Activated T-helper 1 cell treated with anti-CD3 and anti-CD28 coated beads, Interleukin-2, amount 50 U/mL, for 16 hours (primary cell): ENCODE data around the gene TSPAN32.
"Not testable (repeated sequence)": the region's sequence is repeated elsewhere in the genome, so short reads cannot be mapped to it uniquely, and the experiment has no call there.

Experiments
- DNase-seq, 2 donors: peaks; one replicate each; pipeline ENCODE4 v3.0.0-alpha.2; 2020; ENCODE audit warnings: low read depth in 1 of 2, low spot score in 1 of 2

Gene TSPAN32

DNA sequence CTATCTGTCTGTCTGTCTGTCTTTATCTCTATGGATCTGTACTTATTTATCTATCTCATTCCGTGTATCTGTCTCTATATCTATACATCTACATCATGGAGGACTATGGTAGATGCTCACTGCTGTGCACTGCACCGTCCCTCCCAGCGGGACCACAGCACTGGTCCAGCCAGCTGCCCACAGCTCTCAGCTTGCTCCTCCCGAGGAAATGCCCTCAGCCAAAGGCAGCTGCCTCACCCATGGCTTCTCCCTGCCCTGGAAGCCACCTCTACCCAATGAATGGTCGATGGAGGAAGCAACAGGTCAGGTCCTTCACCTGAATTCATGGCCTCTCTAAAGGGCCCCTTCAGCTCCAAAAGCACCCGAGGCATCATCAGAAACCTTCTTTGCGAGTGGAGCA is 60.6 kb downstream of the TSPAN32 start:
- DNase-seq: no peak

DNA sequence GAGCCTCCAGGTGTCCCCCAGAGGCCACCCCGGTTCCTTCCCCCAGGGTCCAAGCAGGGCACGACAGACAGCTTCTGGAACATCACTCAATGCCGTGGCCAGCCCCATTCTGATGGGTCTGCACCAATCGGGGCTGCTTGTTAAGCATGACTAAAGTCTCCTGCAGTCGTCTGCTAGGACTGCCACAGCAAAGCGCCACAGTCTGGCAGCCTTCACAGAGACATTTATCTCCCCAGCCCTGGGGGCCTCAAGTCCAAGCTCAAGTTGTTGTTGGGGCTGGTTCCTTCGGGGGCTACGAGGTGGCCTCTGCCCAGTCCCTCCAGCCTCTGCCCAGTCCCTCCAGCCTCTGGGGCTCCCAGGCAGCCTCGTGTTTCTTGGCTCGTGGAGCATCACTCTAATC is 61.3 kb downstream of the TSPAN32 start:
- no peak for DNase-seq

DNA sequence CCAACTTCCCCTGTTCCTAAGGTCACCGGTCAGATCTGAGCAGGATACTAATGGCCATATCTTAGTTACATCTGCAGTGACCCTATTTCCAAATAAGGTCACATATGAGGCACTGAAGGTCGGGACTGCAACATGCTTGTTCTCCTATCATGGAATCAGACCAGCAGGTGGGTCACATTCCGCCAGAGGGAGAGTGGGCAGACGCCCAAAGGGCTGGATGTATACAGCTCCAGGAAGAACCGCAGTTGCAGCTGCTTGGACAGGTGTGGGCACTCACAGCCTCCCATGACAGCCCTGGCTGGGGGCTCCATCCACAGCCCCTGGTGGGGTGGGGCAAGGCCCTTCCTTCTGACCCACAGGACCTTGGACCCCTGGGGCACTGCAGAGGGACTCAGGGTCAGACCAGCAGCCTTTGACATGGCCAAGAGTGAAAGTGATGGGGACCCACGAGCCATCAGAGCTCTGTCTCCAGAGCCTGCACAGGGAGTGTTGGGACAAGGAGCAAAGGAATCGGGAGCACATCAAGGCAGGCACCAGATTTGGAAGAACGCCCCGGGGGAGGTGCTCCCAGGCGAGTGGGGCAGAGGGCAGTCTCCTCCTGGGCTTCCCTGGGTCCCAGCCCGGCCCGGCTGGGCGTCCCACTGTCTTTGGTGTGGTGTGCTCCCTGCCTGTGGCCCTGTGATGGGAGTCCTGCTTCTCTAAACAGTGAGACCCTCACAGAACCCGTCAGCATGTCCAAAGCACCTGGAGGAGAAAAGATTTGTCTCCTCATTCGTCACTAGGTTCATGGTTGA is 62.0 kb downstream of the TSPAN32 start:
- no peak for DNase-seq

DNA sequence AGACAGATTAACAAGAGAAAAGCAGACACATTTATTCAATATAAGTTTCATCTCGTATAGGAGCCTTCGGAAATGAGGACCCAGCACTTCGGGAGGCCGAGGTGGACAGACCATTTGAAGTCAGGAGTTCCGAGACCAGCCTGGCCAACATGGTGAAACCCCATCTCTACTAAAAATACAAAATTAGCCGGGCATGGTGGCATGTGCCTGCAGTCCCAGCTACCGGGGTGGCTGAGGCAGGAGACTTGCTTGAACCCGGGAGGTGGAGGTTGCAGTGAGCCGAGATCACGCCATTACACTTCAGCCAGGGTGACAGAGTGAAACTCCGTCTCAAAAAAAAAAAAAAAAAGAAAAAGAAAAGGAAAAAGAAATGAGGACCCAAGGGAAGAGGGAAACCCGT is 62.6 kb downstream of the TSPAN32 start:
- not testable (repeated sequence) for DNase-seq

DNA sequence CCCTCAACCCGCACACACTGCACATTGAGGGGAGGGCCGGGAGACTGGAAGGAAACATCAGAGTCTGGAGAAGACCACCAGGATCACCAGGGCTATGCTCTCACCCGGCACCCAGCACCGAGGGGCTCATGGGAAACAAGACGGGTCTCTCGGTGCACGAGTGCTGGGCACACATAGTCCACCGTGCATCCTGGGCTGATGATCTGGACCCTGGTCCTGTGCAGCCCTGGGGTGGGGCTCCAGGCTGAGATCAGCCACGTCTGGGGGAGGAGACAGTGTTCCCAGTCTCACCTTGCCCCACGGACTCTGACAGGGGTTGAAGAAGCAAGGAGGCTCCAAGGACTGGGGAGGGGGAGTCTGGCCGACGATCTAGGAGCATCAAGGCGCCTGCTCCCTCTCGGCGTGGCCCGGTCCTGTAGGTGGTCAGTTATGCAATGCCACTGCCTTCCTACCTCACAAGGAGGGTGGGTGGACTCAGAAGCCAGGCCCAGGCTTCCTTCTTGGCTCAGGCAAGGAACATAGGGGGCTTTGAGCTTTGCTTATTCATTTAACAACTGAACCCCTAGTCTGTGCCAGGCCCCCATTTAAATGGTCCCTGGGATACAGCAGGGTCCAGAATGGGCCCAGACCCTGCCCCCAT is 63.9 kb downstream of the TSPAN32 start:
- DNase-seq: no peak

DNA sequence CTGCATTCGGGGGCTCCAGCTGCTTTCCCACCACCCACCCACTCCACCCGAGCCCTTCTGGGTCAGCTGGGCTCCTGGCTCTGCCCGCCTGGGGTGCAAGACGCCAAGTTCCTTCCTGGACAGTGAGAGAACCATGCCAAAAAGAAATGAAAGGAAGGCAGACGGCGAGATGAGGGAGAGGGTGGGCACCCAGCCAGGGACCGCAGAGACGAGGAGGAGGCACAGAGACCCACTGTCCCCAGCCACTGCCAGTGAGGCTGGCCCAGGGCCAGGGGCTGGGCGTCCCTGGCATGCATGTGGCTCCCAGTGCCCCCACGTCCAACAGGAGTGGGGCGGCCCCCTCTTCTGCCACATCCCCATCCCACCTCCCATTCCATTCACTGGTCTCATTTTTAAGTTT is 64.5 kb downstream of the TSPAN32 start:
- DNase-seq: no peak

DNA sequence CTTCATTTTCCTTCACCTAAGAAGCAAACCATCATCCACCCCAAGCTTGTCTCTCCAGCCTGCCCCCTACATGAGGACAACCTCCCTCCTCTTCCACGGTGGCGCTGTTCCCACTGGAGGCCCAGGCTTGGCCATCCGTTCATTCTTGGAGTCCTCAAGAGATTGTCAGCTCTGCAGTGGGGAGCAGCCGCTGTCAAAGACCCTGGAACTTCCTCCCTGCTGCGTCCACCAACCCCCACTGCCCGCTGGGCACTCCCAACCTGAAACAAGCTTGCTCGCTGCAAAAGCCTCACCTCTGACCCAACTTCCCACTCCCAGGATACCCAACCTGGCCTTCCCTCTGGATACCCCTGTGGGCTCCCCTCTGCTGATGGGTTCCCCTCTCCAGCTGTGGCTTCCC is 64.9 kb downstream of the TSPAN32 start:
- DNase-seq: no peak

DNA sequence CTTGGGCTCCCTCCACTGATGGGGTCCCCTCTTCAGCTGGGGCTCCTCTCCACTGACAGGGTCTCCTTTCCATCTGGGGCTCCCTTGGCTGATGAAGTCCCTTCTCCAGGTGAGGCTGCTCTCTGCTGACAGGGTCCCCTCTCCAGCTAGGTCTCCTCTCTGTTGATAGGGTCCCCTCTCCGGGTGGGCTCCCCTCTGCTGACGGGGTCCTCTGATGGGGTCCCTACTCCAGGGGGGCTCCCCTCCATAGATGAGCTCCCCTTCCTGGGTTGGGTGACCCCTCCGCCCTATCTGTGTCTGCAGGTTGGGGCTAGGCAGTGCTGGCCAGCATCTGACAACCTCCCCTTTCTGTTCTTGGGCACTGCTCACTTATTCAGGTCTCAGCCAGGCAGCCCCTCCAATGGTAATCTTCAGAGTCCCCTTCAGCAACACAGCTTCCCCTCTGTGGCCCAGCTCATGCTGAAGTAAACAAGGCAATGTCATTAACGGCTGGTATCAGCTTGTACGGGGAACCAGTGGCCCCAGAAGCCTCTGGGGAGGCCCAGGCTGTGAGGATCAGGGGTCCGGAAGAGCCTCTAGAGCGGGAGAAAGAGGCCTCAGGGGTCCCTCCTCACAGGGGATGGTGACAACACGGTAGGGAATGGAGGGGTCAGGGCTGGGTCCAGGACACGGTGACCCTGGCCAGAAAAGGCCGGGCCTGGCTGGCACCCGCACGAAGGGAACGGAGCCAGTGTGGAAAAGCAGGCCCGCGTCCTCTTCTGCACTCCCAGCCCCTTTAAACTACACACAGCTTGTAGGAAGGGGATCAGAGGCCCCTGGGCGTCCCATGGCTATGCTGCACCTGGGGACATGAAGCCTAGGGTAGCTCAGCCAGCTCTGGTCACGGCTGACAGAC is 65.7 kb downstream of the TSPAN32 start:
- no peak for DNase-seq
